ENCODE results near the gene RTP5.
A peak's percentile ranks its signal among the peaks of the same experiment; 100 is the strongest.

The RTP5 gene

DNA sequence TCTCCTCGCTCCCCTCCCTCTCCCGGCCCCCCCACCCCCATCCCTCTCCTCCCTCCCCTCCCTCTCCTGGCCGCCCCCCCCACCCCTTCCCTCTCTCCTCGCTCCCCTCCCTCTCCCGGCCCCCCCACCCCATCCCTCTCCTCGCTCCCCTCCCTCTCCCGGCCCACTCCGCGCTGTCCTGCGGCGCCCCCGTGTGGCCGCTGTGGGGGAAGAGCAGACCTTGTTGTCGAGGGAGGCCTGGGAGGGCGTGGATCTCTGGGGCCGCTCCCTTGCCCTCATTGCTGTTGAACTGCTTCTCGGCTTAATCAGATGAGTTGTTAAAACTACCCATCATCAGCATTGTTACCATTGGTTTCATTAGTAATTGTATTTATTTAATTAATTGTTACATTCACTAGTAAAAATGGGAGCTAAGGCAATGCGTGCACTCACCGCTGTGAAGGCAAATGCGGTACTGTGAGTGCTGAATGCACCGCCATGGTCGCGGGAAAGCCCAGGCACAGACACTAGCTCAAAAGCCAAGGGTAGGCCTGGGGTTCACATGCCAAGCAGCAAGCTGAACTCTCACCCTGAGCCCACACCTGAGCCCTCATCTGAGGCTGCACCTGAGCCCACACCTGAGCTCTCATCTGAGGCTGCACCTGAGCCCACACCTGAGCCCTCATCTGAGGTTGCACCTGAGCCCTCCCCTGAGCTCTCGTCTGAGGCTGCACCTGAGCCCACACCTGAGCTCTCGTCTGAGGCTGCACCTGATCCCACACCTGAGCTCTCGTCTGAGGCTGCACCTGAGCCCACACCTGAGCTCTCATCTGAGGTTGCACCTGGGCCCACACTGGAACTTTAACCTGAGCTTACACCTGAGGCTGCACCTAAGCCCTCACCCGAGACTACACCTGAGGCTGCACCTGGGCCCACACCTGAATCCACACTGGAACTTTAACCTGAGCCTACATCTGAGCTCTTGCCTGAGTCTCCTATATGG is 8.8 kb downstream of the RTP5 start:
- H3K9me3 ChIP-seq (ENCODE audit: low read length) = no peaks in the 10 kb centered on the region
- H3K9ac ChIP-seq (ENCODE audit: low read length) = no peak overlapping the region
- H3K27ac ChIP-seq (ENCODE audit: low read depth, low read length) = no peak overlapping the region
- no peak overlapping the region for H3K4me3 ChIP-seq (ENCODE audit: low read depth in 1 of 2, low read length in 2 of 2)
- H3K4me1 ChIP-seq (ENCODE audit: insufficient read depth, low read length) = peaks cover 17% of the 10 kb centered on the region
- H3K36me3 ChIP-seq (ENCODE audit: insufficient read depth, low read length) = no peaks in the 10 kb centered on the region
- H3K27me3 ChIP-seq (ENCODE audit: control insufficient read depth in 1 of 2, insufficient read depth in 2 of 2, low read length in 2 of 2) = no peaks in the 10 kb centered on the region

DNA sequence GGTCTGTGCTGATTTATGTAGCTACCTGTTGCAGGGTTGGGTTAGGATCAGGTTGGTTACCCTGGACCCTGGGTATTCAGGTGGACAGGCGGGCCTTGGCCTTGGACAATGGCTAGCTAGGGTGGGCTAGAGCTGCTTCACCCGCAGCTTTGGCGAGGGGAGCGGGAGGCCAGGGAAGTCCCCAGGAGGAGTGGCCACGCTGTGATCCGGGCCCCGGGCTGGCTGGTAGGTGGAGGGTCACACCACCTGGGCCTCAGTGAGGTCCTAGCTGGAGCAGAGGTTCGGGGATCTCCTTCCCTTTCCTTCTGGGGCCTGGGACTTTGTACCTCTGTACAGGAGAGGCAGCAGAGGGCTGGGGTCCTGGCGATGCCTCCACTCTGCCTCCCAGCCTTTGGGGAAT is 9.8 kb downstream of the RTP5 start:
- Histone ChIP-seq H3K4me1 (ENCODE audit: insufficient read depth, low read length) (peaks cover 17% of the 10 kb centered on the region), H3K36me3 (ENCODE audit: insufficient read depth, low read length) (no peaks in the 10 kb centered on the region), H3K9me3 (ENCODE audit: low read length) (no peaks in the 10 kb centered on the region), H3K4me3 (ENCODE audit: low read depth in 1 of 2, low read length in 2 of 2) (no peak overlapping the region), H3K9ac (ENCODE audit: low read length) (no peak overlapping the region), H3K27me3 (ENCODE audit: control insufficient read depth in 1 of 2, insufficient read depth in 2 of 2, low read length in 2 of 2) (no peaks in the 10 kb centered on the region), H3K27ac (ENCODE audit: low read depth, low read length) (no peak overlapping the region)

DNA sequence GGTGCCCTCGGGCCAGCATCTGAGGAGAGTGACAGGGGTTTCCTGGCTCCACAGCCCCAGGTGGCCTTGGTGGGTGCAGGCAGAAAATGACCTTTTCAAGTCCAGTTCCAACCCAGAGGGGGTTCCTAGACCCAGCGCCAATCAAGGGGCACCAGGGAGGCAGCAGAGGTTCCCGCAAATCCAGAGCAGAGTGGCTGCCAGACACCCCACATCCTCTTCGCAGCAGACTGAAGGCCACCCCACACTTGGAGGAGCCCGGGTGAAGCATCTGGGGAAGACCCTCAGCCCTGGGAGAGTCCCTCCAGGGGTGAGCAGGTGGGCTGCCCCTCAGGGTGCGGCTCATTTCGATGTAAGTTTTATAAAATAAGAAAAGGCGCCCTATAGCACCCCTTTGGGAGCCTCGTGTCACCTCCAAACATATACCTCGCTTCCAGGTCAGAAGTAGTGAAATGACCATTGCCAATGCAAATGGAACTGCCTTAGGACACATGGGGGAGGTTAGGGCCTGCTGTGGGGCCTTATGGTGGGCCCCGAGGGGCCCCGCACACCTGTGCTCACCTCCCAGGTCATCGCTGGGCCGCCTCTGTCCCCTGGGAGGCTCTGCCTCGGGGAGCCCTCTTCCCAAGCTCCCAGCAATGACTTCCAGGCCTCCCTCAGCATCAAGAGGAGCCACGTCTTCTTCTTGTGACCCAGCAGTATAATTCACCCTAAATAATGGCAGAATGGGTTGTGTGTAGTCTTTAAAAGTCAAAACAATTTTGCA is 11.0 kb downstream of the RTP5 start:
- Histone ChIP-seq H3K9me3 (ENCODE audit: low read length) (no peaks in the 10 kb centered on the region), H3K9ac (ENCODE audit: low read length) (no peak overlapping the region), H3K36me3 (ENCODE audit: insufficient read depth, low read length) (no peaks in the 10 kb centered on the region), H3K27me3 (ENCODE audit: control insufficient read depth in 1 of 2, insufficient read depth in 2 of 2, low read length in 2 of 2) (no peaks in the 10 kb centered on the region), H3K4me1 (ENCODE audit: insufficient read depth, low read length) (peaks cover 17% of the 10 kb centered on the region), H3K4me3 (ENCODE audit: low read depth in 1 of 2, low read length in 2 of 2) (peak overlapping the region; percentile 60 to 70), H3K27ac (ENCODE audit: low read depth, low read length) (no peak overlapping the region)

DNA sequence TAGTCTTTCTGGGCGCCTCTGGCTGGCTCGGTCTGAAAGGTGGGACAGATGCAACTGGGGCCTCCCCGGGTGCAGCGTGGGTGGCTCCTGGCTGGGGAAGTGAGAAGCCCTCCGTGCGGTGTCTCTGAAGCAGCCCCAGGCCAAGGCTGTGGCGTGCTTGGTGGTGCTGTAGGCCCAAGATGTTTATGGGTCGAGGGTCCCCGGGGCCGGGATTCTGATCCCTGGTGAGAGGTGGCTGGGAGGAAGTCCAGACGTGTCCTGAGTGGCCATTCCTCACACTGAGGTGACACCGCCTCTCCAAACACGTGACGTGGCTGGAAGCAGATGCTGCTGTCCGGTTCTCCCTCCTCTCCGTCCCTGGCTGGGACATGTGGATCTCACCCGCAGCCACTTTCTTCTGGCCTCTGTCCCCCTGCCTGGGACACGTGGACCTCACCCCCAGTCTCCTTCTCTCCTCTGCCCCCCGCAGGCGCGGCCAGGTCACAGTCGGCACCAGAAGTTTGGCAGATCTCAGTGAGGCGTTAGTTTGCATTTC is 12.6 kb downstream of the RTP5 start:
- peaks cover 17% of the 10 kb centered on the region for H3K4me1 ChIP-seq (ENCODE audit: insufficient read depth, low read length)
- no peak overlapping the region for H3K9ac ChIP-seq (ENCODE audit: low read length)
- no peak overlapping the region for H3K27ac ChIP-seq (ENCODE audit: low read depth, low read length)
- H3K4me3 ChIP-seq (ENCODE audit: low read depth in 1 of 2, low read length in 2 of 2) = peak overlapping the region; percentile 60 to 70
- H3K27me3 ChIP-seq (ENCODE audit: control insufficient read depth in 1 of 2, insufficient read depth in 2 of 2, low read length in 2 of 2) = no peaks in the 10 kb centered on the region
- no peaks in the 10 kb centered on the region for H3K9me3 ChIP-seq (ENCODE audit: low read length)
- H3K36me3 ChIP-seq (ENCODE audit: insufficient read depth, low read length) = no peaks in the 10 kb centered on the region

DNA sequence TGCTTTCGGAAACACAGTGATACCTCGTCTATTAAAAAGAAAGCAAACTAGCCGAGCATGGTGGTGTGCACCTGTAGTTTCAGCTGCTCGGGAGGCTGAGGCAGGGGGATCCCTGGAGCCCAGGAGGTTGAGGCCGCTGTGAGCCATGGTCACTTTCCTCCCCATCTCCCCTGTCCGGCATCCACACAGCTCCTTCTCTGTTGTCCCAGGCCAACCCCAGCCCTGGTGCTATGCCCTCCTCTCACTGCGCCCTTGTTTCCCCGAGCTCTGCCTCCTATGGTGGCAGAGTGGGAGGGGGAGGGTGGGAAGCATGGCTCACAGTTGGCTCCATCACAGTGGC is 15.4 kb downstream of the RTP5 start:
- Histone ChIP-seq H3K4me1 (ENCODE audit: insufficient read depth, low read length) (peaks cover 17% of the 10 kb centered on the region), H3K27ac (ENCODE audit: low read depth, low read length) (no peak overlapping the region), H3K4me3 (ENCODE audit: low read depth in 1 of 2, low read length in 2 of 2) (no peak overlapping the region), H3K27me3 (ENCODE audit: control insufficient read depth in 1 of 2, insufficient read depth in 2 of 2, low read length in 2 of 2) (no peaks in the 10 kb centered on the region), H3K36me3 (ENCODE audit: insufficient read depth, low read length) (no peaks in the 10 kb centered on the region), H3K9ac (ENCODE audit: low read length) (no peak overlapping the region), H3K9me3 (ENCODE audit: low read length) (no peaks in the 10 kb centered on the region)

DNA sequence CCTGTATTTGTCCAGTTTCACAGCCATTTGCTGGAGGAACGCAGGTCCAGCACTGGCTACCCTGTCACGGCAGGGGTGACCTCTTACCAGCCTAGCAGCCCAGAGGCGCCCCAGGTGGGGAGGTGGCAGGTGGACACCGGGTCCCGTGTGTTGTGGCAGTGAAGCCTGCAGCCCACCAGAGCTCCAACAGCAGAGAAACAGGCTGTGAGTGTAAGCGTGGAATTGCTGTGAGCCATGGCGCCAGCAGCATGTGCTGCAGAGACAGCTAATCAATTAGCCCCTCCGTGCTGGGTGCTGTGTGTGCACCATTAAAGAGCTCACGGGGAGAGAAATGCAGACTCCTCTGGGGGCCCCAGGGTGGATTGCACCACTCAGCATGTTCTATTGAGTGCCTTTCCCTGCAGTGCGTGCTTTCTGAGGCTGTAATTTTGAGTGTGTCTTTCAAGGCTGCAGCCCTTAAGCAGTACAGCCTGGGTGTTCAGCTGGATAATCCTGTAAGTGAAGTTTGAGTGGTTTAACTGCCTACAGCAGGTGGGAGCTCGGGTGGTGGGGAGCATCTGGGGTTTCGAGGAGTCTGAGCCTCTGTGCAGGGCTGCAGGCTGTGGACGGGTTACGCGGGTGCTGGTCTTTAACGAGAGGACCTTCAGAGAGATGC is 15.9 kb downstream of the RTP5 start:
- H3K27me3 ChIP-seq (ENCODE audit: control insufficient read depth in 1 of 2, insufficient read depth in 2 of 2, low read length in 2 of 2) = no peaks in the 10 kb centered on the region
- H3K4me3 ChIP-seq (ENCODE audit: low read depth in 1 of 2, low read length in 2 of 2) = no peak overlapping the region
- H3K36me3 ChIP-seq (ENCODE audit: insufficient read depth, low read length) = no peaks in the 10 kb centered on the region
- no peak overlapping the region for H3K27ac ChIP-seq (ENCODE audit: low read depth, low read length)
- H3K4me1 ChIP-seq (ENCODE audit: insufficient read depth, low read length) = peaks cover 17% of the 10 kb centered on the region
- H3K9me3 ChIP-seq (ENCODE audit: low read length) = no peaks in the 10 kb centered on the region
- H3K9ac ChIP-seq (ENCODE audit: low read length) = no peak overlapping the region

DNA sequence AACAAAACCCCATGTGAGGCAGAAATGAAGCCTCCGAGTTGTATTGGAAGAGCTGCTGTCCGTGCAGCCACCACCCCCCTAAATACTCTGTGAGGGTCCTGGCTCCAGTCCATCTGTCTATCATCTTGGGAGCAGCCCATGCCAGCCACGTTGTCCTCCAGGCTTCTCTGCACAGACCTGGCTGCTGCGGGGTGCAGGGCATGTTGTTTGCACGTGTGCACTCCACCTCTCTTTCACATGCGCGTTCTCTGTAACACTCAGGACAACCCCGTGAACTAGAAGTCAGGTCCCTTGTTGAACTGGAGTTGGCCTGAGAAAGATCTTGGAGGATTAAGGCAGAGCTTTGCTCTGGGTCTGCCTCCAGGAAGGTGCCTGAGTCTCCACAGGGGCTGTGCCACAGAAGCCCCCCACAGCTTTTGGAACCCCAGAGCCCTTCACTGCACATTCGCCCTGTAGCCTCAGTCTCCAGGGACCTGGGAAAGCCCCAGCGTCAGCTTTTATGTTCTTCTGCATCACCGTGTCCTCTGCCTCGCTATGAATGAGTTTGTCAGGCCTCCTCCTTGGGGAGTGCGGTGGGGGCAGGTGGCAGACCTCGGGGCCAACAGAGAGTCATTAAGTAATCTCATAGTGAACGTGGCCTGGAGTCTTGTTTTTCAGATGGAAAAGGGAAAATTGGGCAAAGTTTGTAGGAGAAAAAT is 16.6 kb downstream of the RTP5 start:
- H3K4me1 ChIP-seq (ENCODE audit: insufficient read depth, low read length) = peaks cover 12% of the 10 kb centered on the region
- H3K27ac ChIP-seq (ENCODE audit: low read depth, low read length) = no peak overlapping the region
- H3K4me3 ChIP-seq (ENCODE audit: low read depth in 1 of 2, low read length in 2 of 2) = no peak overlapping the region

DNA sequence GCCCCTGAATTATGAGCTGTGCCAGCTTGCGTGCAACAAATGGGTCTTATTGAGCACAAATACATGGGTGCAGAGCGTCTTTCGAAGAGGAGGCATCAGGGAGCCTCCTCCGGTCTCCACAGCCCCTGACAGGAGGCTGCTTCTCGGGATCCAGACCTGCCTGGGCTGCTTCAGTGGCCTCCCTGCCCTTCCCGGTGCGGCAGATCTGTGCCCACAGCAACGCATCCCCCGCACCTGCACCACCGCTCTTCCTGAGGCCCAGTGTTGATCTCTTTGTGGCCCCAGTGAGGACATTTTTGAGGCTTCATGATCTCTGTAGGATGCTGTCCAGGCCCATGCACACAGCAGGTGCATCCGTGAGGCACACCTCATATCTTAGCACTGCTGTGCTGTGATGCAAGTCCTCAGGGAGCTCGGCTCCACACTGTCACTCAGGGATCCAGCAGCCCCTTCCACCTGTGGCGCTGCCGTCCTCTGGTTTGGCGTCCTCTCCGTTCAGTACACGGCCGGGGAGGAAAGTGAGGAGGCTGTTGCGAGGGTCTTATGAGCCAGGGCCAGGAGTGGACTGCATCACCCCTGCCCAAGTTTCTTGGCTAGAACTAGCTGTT is 17.4 kb downstream of the RTP5 start:
- Histone ChIP-seq H3K27ac (ENCODE audit: low read depth, low read length) (no peak overlapping the region), H3K4me3 (ENCODE audit: low read depth in 1 of 2, low read length in 2 of 2) (no peak overlapping the region), H3K9ac (ENCODE audit: low read length) (no peak overlapping the region), H3K36me3 (ENCODE audit: insufficient read depth, low read length) (no peaks in the 10 kb centered on the region), H3K27me3 (ENCODE audit: control insufficient read depth in 1 of 2, insufficient read depth in 2 of 2, low read length in 2 of 2) (no peaks in the 10 kb centered on the region), H3K4me1 (ENCODE audit: insufficient read depth, low read length) (peaks cover 9% of the 10 kb centered on the region), H3K9me3 (ENCODE audit: low read length) (no peaks in the 10 kb centered on the region)

More for the DNA sequence above, 16.6 kb downstream of the RTP5 start:
- no peaks in the 10 kb centered on the region for H3K27me3 ChIP-seq (ENCODE audit: control insufficient read depth in 1 of 2, insufficient read depth in 2 of 2, low read length in 2 of 2)
- no peaks in the 10 kb centered on the region for H3K9me3 ChIP-seq (ENCODE audit: low read length)
- H3K9ac ChIP-seq (ENCODE audit: low read length) = no peak overlapping the region
- no peaks in the 10 kb centered on the region for H3K36me3 ChIP-seq (ENCODE audit: insufficient read depth, low read length)

DNA sequence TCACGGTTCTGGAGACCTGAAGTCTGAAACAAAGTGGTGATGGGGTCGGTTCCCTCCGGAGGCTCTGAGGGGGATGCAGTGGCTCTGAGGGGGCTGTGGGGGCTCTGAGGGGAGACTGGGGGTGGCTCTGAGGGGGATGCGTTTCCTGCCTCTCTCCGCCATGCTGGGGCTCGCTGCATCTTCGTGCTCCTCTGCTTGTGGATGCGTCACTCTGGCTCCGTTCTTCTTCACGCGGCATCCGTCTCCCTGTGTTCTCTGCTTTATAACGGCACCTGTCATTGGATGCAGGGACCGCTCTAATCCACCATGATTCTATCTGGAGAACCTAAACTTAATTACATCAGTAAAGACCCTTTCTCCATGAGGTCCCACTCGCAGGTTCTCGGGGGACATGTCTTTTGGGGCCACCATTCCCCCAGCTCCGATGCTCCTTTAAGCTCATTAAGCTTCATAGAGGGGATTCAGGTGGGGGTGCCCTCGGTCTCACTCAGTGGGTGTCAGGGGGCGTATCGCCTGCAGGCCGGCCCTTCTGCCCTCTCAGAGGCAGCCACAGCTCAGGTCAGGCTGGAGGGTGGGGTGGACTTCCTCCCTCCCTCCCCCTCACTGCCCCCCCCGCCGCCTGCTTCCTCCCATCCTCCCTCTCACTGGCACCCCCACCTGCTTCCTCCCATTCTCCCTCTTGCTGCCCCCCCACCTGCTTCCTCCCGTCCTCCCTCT is 18.4 kb downstream of the RTP5 start:
- H3K36me3 ChIP-seq (ENCODE audit: insufficient read depth, low read length) = no peaks in the 10 kb centered on the region
- H3K27ac ChIP-seq (ENCODE audit: low read depth, low read length) = no peak overlapping the region
- H3K4me1 ChIP-seq (ENCODE audit: insufficient read depth, low read length) = no peaks in the 10 kb centered on the region
- no peaks in the 10 kb centered on the region for H3K27me3 ChIP-seq (ENCODE audit: control insufficient read depth in 1 of 2, insufficient read depth in 2 of 2, low read length in 2 of 2)
- H3K9ac ChIP-seq (ENCODE audit: low read length) = no peak overlapping the region
- H3K9me3 ChIP-seq (ENCODE audit: low read length) = no peaks in the 10 kb centered on the region
- H3K4me3 ChIP-seq (ENCODE audit: low read depth in 1 of 2, low read length in 2 of 2) = no peak overlapping the region

DNA sequence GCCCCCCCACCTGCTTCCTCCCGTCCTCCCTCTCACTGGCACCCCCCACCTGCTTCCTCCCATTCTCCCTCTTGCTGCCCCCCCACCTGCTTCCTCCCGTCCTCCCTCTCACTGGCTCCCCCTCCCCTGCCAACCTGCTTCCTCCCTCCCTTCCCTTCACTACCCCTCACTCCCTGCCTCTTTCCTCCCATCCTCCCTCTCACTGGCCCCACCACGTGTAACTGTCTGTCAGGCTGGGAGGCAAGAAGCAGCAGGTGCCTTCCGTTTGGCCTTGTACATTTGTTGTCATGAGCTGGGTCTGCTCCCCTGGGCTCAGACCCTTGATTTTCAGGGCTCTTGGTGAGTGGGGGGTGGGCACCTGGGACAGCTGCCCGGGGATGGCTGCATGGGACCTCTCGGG is 19.1 kb downstream of the RTP5 start:
- H3K9me3 ChIP-seq (ENCODE audit: low read length) = no peaks in the 10 kb centered on the region
- no peak overlapping the region for H3K4me3 ChIP-seq (ENCODE audit: low read depth in 1 of 2, low read length in 2 of 2)
- H3K4me1 ChIP-seq (ENCODE audit: insufficient read depth, low read length) = no peaks in the 10 kb centered on the region
- no peak overlapping the region for H3K27ac ChIP-seq (ENCODE audit: low read depth, low read length)
- H3K36me3 ChIP-seq (ENCODE audit: insufficient read depth, low read length) = no peaks in the 10 kb centered on the region
- no peak overlapping the region for H3K9ac ChIP-seq (ENCODE audit: low read length)
- H3K27me3 ChIP-seq (ENCODE audit: control insufficient read depth in 1 of 2, insufficient read depth in 2 of 2, low read length in 2 of 2) = no peaks in the 10 kb centered on the region

Measured in muscle layer of colon (tissue), 2 donors.